Measurements from ENCODE around the gene FBXL16.
A peak's percentile ranks its signal among the peaks of the same experiment; 100 is the strongest.
"Not testable (repeated sequence)": the region's sequence is repeated elsewhere in the genome, so short reads cannot be mapped to it uniquely, and the experiment has no call there.

The FBXL16 gene, protein sequence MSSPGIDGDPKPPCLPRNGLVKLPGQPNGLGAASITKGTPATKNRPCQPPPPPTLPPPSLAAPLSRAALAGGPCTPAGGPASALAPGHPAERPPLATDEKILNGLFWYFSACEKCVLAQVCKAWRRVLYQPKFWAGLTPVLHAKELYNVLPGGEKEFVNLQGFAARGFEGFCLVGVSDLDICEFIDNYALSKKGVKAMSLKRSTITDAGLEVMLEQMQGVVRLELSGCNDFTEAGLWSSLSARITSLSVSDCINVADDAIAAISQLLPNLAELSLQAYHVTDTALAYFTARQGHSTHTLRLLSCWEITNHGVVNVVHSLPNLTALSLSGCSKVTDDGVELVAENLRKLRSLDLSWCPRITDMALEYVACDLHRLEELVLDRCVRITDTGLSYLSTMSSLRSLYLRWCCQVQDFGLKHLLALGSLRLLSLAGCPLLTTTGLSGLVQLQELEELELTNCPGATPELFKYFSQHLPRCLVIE

DNA sequence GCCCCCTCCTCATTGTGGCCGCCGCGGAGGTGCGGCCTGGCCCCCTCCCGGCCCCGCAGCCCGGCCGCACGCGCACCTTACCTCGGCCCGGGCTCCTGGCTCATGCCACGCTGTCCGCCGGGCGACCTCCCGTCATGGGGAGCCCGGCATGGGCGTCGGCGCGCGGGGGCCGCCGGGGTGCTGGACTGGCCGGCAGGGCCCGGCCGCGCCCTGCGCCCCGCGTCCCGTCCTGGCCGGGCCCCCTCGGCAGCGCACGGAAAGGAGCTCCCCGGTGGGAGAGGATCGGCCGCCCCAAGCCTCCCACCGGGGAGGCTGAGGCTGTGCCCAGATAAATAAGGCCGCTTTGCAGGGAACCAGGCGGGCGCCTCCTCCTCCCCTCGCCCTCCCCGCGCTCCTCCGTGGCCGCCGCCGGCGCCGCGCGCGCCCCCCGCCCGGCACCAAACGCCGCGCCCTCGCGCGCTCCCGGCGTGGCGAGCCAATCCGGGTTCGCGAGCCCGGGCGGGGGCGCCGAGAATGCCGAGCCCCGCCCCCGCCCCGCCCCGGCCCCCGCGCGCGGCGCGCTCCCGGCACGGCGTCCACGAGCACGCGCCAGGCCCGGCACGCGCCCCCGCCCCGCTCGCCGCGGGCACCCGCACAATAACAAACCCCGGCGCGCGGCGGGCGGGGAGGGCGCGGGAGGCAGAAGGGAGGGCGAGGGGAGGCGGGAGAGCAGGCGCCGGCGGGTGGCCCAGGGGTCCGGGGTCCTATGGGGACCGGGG lies at the start of gene FBXL16:
FBXL16 (minus strand) TSS at position 371 of the 758 bp plus-strand sequence. CDS start 8,396 bp downstream, outside the sequence.
- DNase-seq (ENCODE audit: low read depth, low spot score), result no peak

GRCh38 chr16:754656-755055 lies 49.1 kb upstream of the FBXL16 start:
- no peak for DNase-seq (ENCODE audit: low read depth, low spot score)

- not testable (repeated sequence) for DNase-seq (ENCODE audit: low read depth, low spot score)
Measured at GRCh38 chr16:754121-754607, 48.6 kb upstream of the FBXL16 start.

- DNase-seq (ENCODE audit: low read depth, low spot score), result no peak
Measured at GRCh38 chr16:752007-752312, 46.4 kb upstream of the FBXL16 start.

GRCh38 chr16:751152-752006 lies 45.8 kb upstream of the FBXL16 start:
- no peak for DNase-seq (ENCODE audit: low read depth, low spot score)

DNA sequence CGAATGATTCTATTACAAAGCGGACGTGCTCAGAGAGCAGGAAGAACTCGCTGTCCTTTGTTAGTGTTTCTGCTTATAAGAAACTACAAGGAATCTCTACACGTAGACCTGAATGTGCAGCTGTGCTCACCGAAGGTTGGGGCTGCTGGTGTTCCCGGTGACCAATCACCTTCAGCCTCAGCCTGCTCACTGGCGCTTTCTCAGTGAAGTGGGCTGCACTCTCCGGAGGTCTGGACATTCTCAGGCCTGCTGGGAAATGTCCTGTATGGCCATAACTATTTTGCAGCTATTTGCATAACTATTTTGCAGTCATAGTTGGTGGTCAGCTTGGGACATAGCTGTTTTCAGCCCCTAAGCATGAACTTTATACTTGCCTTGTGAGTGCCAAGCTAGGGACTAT lies 44.9 kb upstream of the FBXL16 start:
- DNase-seq (ENCODE audit: low read depth, low spot score), result no peak

- DNase-seq (ENCODE audit: low read depth, low spot score), result no peak
Measured at GRCh38 chr16:749010-749409, 43.4 kb upstream of the FBXL16 start.

DNA sequence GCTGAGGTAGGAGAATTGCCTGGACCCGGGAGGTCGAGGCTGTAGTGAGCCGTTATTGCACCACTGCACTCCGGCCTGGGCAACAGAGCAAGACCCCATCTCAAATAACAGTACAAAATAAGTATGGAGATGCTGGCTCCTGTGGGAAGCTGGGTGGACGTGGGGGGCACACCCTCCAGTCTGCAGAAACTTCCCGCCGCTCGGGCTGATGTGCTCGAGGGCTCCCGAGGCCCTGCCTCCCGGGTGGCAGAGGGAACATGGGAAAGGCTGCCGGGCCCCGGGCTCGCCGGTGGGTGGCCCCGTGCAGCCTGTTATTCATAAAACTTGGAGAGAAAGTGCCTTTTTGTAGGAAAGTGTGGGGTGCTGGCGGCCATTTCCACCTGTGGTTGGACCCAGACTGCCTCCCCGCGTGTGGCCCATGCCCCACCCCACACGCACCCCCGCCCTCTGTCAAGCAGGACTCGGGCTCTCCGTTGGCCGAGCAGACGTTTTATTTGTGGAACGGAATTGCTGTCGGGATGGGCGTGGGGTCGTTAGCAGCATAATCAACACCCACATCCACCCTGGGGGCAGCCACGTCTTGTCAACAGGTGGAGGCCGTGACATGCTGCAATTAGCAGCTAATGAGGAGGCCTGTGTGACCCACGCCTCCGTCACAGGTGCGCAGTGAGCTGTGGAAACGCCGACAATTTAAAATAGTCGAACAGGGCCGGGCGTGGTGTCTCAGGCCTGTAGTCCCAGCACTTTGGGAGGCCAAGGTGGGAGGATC lies 42.6 kb upstream of the FBXL16 start:
- DNase-seq (ENCODE audit: low read depth, low spot score), result no peak

- no peak for DNase-seq (ENCODE audit: low read depth, low spot score)
Measured at GRCh38 chr16:746637-747036, 41.0 kb upstream of the FBXL16 start.

DNA sequence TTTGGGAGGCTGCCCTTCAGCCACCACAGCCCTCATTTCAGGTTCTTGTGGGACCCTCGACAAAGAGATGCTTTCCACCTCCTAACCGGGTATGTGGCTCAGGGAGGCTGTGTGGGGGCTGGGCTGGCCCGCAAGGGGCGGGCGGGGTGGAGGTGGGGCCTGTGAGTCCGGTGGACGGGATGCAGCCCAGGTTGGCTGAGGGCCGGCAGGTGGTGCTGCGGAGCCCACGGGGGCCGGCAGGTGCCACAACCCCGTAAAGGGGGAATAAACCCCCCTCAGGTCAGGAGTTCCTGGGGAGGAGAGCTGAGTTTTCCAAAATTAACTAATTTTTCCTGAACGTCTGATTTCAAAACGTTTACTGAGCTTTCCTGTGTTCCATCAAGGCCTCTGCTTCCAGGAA lies 40.1 kb upstream of the FBXL16 start:
- no peak for DNase-seq (ENCODE audit: low read depth, low spot score)

- DNase-seq (ENCODE audit: low read depth, low spot score), result no peak
Measured at GRCh38 chr16:743794-744500, 38.3 kb upstream of the FBXL16 start.

- DNase-seq (ENCODE audit: low read depth, low spot score), result not testable (repeated sequence)
Measured at GRCh38 chr16:742894-743293, 37.3 kb upstream of the FBXL16 start.

- no peak for DNase-seq (ENCODE audit: low read depth, low spot score)
Measured at GRCh38 chr16:741986-742629, 36.5 kb upstream of the FBXL16 start.

- peak; percentile 60 for DNase-seq (ENCODE audit: low read depth, low spot score)
Measured at GRCh38 chr16:740764-741505, 35.3 kb upstream of the FBXL16 start, which contains the start of gene CIAO3. TSS of gene CIAO3 (minus strand) at chr16:740997. CDS start at chr16:740985, 12 bp downstream.

GRCh38 chr16:740459-740763 lies 34.8 kb upstream of the FBXL16 start:
- DNase-seq (ENCODE audit: low read depth, low spot score), result no peak

DNA sequence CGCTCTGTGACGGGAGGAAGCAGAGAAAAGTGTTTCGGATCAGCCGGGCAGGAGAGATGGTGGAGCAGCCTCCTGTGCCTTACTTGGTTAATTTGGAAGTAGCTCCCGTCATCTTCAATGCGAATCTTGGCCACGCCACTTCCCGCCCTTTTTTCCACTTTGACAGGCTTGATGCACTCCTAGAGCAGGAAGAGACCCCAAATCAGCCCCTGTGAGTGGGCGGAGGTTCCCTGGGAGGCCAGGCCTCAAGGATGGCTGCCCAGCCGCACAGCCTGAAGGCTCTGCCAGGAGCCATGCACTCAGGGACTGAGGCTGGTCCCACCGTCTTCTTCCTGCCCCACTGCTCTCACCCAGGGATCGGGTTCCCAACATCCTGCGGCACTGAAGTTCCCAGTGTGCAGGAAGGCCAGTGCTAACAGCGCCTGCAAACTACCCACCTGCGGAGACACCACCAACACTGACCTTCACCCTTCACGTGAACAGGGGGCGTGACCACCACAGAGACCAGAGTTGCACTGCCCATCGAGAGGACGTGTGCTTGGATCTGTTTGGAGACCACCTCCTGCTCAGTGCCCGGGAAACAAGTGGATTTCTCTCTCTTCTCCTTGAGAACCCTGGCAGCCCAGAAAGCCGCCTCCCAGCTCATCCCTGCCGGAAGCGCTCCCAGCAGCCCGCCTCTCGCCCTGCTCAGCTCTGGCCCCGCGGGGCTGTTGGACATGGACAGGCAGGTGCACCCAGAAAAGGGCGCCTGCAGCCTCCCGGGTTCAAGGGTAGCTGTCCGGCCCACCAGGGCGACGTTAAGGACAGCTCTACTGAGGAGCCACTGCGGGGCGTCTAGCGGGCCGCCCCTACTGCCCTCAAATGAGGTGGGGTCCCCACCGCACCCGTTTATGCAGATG lies 34.2 kb upstream of the FBXL16 start:
- DNase-seq (ENCODE audit: low read depth, low spot score), result no peak

- no peak for DNase-seq (ENCODE audit: low read depth, low spot score)
Measured at GRCh38 chr16:736936-737481, 31.4 kb upstream of the FBXL16 start.

DNA sequence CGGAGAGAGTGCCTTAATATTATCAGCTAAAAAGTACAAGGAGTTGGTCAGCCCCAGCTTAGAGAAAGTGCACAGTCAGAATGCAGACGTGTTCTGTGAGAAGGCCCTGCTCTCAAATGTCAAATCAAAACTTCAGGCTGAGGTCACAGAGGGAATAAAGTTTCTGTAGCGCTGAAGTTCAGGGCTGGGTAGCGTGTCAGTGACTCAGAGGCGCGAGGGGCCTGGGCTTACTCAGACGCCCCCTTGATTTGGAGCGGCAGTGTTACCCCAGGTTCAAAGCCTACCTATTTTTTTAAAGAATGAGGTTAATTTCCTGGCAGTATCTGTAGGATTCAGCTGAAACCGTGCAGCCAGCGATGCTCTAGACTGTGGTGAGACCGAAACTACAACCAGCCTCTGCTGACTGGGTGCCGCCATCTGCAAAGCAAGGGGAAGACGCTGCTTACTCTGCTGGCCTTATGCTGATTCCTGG lies 30.4 kb upstream of the FBXL16 start:
- DNase-seq (ENCODE audit: low read depth, low spot score), result no peak
